Natural killer cell (primary cell): ENCODE measurements around the gene PTPRN2. TPM values are rescaled to one million over a fixed set of nuclear protein-coding genes. Genes with fewer than 3 reads are reported as not detected.

ENCODE experiments used
- ATAC-seq, 3 donors: fragments of 150-1000 bp in 2 of 3; fragments of 200-7000 bp in 1 of 3; cut with Tn5 transposase; 1 replicate in 1 of 3; 2 replicates in 2 of 3; pipeline ENCODE4 v1.10.0; 2021; ENCODE audit warnings: mild to moderate bottlenecking in 2 of 3, moderate library complexity in 2 of 3
- DNase-seq, 2 donors: peaks; one replicate each; pipeline versions ENCODE4 v3.0.0 to v3.0.0-alpha.2; 2013 to 2021; ENCODE audit warnings: mixed read lengths in 1 of 2
- H3K27ac ChIP-seq: one replicate; pipeline ENCODE4 v1.5.1; 2013; ENCODE audit warnings: mild to moderate bottlenecking, low read length
- H3K27me3 ChIP-seq: one replicate; pipeline ENCODE4 v1.6.1; 2013; ENCODE audit warnings: low read length; ENCODE audit not compliant: control insufficient read depth, insufficient read depth
- H3K36me3 ChIP-seq: one replicate; pipeline ENCODE4 v1.6.1; 2013; ENCODE audit warnings: low read length; ENCODE audit not compliant: control insufficient read depth, insufficient read depth
- H3K4me1 ChIP-seq: one replicate; pipeline ENCODE4 v1.6.1; 2013; ENCODE audit warnings: low read length; ENCODE audit not compliant: control insufficient read depth, insufficient read depth
- H3K4me3 ChIP-seq: one replicate; pipeline ENCODE4 v1.5.1; 2013; ENCODE audit warnings: low read length
- H3K9me3 ChIP-seq: one replicate; pipeline ENCODE4 v1.6.1; 2013; ENCODE audit warnings: low read length; ENCODE audit not compliant: control insufficient read depth, insufficient read depth
- H3K27ac Mint-ChIP-seq, 2 donors: one replicate each; pipeline ENCODE4 v1.8.0; 2022; ENCODE audit warnings: mild to moderate bottlenecking in 2 of 2, mixed read lengths in 2 of 2, moderate library complexity in 1 of 2
- H3K27me3 Mint-ChIP-seq, 2 donors: one replicate each; pipeline ENCODE4 v1.8.0; 2022; ENCODE audit warnings: low read depth in 2 of 2, mixed read lengths in 2 of 2
- H3K36me3 Mint-ChIP-seq: one replicate; pipeline ENCODE4 v1.8.0; 2022; ENCODE audit warnings: mixed read lengths
- H3K4me1 Mint-ChIP-seq, 2 donors: one replicate each; pipeline ENCODE4 v1.8.0; 2022; ENCODE audit warnings: mixed read lengths in 2 of 2
- H3K4me3 Mint-ChIP-seq: one replicate; pipeline ENCODE4 v1.8.0; 2022; ENCODE audit warnings: mild to moderate bottlenecking, moderate library complexity, mixed read lengths
- H3K9me3 Mint-ChIP-seq, 2 donors: one replicate each; pipeline ENCODE4 v1.8.0; 2022; ENCODE audit warnings: mixed read lengths in 2 of 2
- WGBS: methylation state at CpG from one replicate; pipeline ENCODE4 v1.1.7; 2013; ENCODE audit warnings: missing lambda C conversion rate; ENCODE audit not compliant: insufficient coverage; 5-methylcytosine and 5-hydroxymethylcytosine counted together
- intact Hi-C: fragments of 100-400 bp; cut with micrococcal nuclease; formaldehyde crosslinking; loops from one replicate; pipeline ENCODE4 v1.14.2; 2022
- total RNA-seq, 4 donors: library from RNA; stranded (reverse); fragments of 120-200 nt in 1 of 4; gene quantifications; one replicate each; pipeline versions ENCODE4 v1.2.3 to v1.2.4, GENCODE V29; 2013 to 2022
- TF ChIP-seq, protein P1 (sequence below): fragments of 200-600 bp; IDR thresholded peaks from one replicate; pipeline ENCODE4 v1.8.0; 2022; ENCODE audit warnings: antibody characterized with exemption

PTPRN2 gene
- total RNA-seq, 3 donors from 2014 or later (not counting 1 experiment from before 2014, with no cell fraction given) = 1.3 to 2.5 (median 1.9) TPM

GRCh38 chr7:157654350-157654749 is 933.3 kb downstream of the PTPRN2 start:
- no peaks in the 10 kb centered on the region for H3K36me3 ChIP-seq
- H3K27ac ChIP-seq = no peak overlapping the region
- no peaks in the 10 kb centered on the region for H3K27me3 ChIP-seq
- peaks cover 3% of the 10 kb centered on the region for H3K4me1 ChIP-seq
- Mint-ChIP-seq H3K4me1 (no peaks in the 10 kb centered on the region), H3K9me3 (no peaks in the 10 kb centered on the region), H3K27me3 (no peaks in the 10 kb centered on the region), H3K27ac (no peak overlapping the region), H3K4me3 (no peak overlapping the region), H3K36me3 (no peaks in the 10 kb centered on the region)
- TF ChIP-seq, protein P1, sequence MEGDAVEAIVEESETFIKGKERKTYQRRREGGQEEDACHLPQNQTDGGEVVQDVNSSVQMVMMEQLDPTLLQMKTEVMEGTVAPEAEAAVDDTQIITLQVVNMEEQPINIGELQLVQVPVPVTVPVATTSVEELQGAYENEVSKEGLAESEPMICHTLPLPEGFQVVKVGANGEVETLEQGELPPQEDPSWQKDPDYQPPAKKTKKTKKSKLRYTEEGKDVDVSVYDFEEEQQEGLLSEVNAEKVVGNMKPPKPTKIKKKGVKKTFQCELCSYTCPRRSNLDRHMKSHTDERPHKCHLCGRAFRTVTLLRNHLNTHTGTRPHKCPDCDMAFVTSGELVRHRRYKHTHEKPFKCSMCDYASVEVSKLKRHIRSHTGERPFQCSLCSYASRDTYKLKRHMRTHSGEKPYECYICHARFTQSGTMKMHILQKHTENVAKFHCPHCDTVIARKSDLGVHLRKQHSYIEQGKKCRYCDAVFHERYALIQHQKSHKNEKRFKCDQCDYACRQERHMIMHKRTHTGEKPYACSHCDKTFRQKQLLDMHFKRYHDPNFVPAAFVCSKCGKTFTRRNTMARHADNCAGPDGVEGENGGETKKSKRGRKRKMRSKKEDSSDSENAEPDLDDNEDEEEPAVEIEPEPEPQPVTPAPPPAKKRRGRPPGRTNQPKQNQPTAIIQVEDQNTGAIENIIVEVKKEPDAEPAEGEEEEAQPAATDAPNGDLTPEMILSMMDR = no peak
- no peak for DNase-seq
- no peak overlapping the region for H3K4me3 ChIP-seq
- H3K9me3 ChIP-seq = no peaks in the 10 kb centered on the region
- intact Hi-C loops = no loop called here
- ATAC-seq = no peak
- 90% methylated on average over 14 of the region's 14 CpGs for WGBS

- Mint-ChIP-seq H3K27me3 (no peaks in the 10 kb centered on the region), H3K36me3 (no peaks in the 10 kb centered on the region), H3K4me1 (no peaks in the 10 kb centered on the region), H3K27ac (no peak overlapping the region), H3K9me3 (no peaks in the 10 kb centered on the region), H3K4me3 (no peak overlapping the region)
- Histone ChIP-seq H3K9me3 (no peaks in the 10 kb centered on the region), H3K4me3 (no peak overlapping the region), H3K27me3 (no peaks in the 10 kb centered on the region), H3K36me3 (no peaks in the 10 kb centered on the region), H3K27ac (no peak overlapping the region), H3K4me1 (peaks cover 2% of the 10 kb centered on the region)
- intact Hi-C loops = no loop called here
- TF ChIP-seq, protein P1 = no peak
- WGBS = 87% methylated on average over 14 of the region's 28 CpGs
- DNase-seq (no peak), ATAC-seq (no peak)
Observed at GRCh38 chr7:157653827-157654207, 933.8 kb downstream of the PTPRN2 start.

DNA sequence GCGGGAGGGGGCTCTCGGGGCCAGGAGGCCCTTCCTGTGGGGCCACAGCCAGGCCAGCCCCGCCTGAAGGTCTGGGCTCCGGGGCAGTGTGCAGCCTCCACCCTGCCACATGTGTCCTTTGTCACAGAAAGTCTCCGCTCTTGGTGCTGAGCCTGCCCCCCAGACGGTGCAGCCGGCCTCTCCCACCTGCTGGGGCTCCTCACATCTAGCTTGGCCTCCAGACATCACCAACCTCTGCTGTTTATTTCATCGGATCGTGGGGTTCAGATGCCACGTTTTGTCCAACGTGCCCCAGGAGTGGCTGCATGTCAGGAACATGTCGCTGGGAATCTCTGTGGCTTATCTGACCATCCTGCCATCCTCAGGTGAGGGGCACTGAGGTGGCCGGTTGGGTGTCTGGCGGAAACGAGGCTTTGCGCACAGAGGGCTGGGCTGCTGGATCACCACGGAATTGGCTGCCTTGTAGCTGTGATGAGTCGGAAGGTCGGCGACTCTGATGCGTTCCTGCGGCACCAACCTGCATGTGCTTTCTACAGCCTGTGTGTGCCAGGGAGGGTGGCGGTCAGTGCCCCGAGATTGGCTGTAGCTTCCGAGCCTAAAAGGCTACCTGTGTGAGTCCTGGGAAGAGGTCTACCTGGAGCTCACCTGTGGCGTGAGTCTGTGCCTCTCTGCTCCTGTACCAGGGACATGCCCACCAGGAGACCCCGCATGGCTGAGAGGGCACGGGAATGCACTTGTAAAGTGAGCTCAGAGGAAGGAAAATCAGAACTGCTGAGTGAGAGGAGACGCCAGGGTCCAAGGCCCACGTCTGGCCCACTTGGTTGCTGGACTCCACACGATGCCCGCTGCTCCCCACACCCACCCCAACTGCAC is 934.4 kb downstream of the PTPRN2 start:
- no peak for DNase-seq
- no peak for ATAC-seq
- no peaks in the 10 kb centered on the region for H3K9me3 ChIP-seq
- no peak overlapping the region for H3K27ac ChIP-seq
- H3K27me3 Mint-ChIP-seq = no peaks in the 10 kb centered on the region
- intact Hi-C loops = no loop called here
- no peaks in the 10 kb centered on the region for H3K9me3 Mint-ChIP-seq
- no peak overlapping the region for H3K27ac Mint-ChIP-seq
- no peak overlapping the region for H3K4me3 Mint-ChIP-seq
- no peaks in the 10 kb centered on the region for H3K36me3 ChIP-seq
- no peaks in the 10 kb centered on the region for H3K36me3 Mint-ChIP-seq
- H3K4me1 ChIP-seq = no peaks in the 10 kb centered on the region
- no peak overlapping the region for H3K4me3 ChIP-seq
- H3K27me3 ChIP-seq = no peaks in the 10 kb centered on the region
- WGBS = 87% methylated on average over 32 of the region's 32 CpGs
- H3K4me1 Mint-ChIP-seq = no peaks in the 10 kb centered on the region
- TF ChIP-seq, protein P1 = no peak
